Transverse colon (tissue), 4 donors: ENCODE results near the gene B3GNT3.

Experiments
- POLR2A ChIP-seq: fragments of 450-650 bp; IDR thresholded peaks from one replicate; pipeline ENCODE4 v1.6.1; 2016; ENCODE audit warnings: antibody characterized with exemption, mild to moderate bottlenecking, moderate library complexity
- POLR2AphosphoS5 ChIP-seq, 3 donors: sonication (generic); formaldehyde crosslinking; IDR thresholded peaks; one replicate each; pipeline ENCODE4 v1.6.1; 2016; ENCODE audit warnings: antibody characterized with exemption in 3 of 3
- TF ChIP-seq, protein P1 (sequence below), 5 experiments: fragments of 200-600 bp in 3 of 5; fragments of 450-650 bp in 2 of 5; sonication (generic) in 3 of 5; IDR thresholded peaks; 1 replicate in 2 of 5; 2 replicates in 3 of 5; pipeline ENCODE4 v1.5.1; 2016 to 2017; ENCODE audit warnings: antibody characterized with exemption in 5 of 5, inconsistent platforms in 3 of 5, mild to moderate bottlenecking in 2 of 5, moderate library complexity in 1 of 5

- TF ChIP-seq POLR2A (no peak), POLR2AphosphoS5 (IDR thresholded peaks at IDR 0.05) (no peak)
- TF ChIP-seq, protein P1, sequence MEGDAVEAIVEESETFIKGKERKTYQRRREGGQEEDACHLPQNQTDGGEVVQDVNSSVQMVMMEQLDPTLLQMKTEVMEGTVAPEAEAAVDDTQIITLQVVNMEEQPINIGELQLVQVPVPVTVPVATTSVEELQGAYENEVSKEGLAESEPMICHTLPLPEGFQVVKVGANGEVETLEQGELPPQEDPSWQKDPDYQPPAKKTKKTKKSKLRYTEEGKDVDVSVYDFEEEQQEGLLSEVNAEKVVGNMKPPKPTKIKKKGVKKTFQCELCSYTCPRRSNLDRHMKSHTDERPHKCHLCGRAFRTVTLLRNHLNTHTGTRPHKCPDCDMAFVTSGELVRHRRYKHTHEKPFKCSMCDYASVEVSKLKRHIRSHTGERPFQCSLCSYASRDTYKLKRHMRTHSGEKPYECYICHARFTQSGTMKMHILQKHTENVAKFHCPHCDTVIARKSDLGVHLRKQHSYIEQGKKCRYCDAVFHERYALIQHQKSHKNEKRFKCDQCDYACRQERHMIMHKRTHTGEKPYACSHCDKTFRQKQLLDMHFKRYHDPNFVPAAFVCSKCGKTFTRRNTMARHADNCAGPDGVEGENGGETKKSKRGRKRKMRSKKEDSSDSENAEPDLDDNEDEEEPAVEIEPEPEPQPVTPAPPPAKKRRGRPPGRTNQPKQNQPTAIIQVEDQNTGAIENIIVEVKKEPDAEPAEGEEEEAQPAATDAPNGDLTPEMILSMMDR (IDR thresholded peaks at IDR 0.05), result no peak
These were observed 17.2 kb downstream of the B3GNT3 start for GRCh38 chr19:17812099-17812498.
